HG02970 (cell line): ENCODE results near the gene SH2D3A.
"Not testable (repeated sequence)": the region's sequence is repeated elsewhere in the genome, so short reads cannot be mapped to it uniquely, and the experiment has no call there.

Source experiments
- ATAC-seq: cut with Tn5 transposase; IDR thresholded peaks from one replicate; pipeline ENCODE4 v1.9.1; 2021; ENCODE audit warnings: mild to moderate bottlenecking, moderate library complexity, moderate number of reproducible peaks; ENCODE audit not compliant: unreplicated experiment, low FRiP score

SH2D3A gene

GRCh38 chr19:6710273-6711077 lies 56.8 kb downstream of the SH2D3A start:
- ATAC-seq = no peak

- ATAC-seq = no peak
These were observed 57.7 kb downstream of the SH2D3A start for GRCh38 chr19:6709549-6709948.

- not testable (repeated sequence) for ATAC-seq
These were observed 58.3 kb downstream of the SH2D3A start for GRCh38 chr19:6708913-6709312.

- ATAC-seq = no peak
These were observed 58.9 kb downstream of the SH2D3A start for GRCh38 chr19:6708346-6708745.

- no peak for ATAC-seq
These were observed 59.6 kb downstream of the SH2D3A start for GRCh38 chr19:6707658-6708018.

DNA sequence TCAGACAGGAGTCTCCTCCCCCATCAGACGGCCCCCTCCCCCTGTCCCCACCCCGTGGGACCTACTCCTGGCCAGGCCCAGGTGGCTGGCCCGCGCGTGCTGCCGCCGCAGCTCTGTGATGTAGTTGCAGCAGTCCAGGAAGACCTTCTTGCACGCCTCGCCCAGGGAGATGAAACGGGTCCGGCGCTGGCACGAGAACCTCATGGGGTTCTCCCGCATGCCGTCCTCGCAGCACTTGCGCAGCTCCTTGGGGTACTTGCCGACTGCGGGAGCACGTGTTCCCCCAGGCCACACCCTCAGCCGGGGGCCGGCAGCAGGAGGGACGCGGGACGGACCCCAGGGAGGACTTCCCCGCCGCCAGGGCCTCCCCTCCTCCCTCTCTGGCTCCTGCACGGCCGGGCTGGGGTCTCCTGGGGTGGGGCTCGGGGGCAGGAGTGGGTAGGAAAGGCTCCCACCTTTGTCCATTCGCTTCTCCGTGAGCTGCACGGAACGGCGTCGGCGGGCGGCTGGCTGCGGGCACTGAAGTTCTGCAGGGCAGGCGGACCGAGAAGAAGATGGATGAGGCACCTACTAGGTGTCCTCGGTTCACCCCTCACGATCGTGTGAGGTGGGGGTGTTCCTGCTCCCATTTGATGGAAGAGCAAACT lies 60.1 kb downstream of the SH2D3A start:
- no peak for ATAC-seq

- no peak for ATAC-seq
These were observed 60.6 kb downstream of the SH2D3A start for GRCh38 chr19:6706633-6706958.

- no peak for ATAC-seq
These were observed 61.2 kb downstream of the SH2D3A start for GRCh38 chr19:6705931-6706632.
